TTC549 (cell line): ENCODE measurements around the gene CH25H.
"Not testable (repeated sequence)": the region's sequence is repeated elsewhere in the genome, so short reads cannot be mapped to it uniquely, and the experiment has no call there.

Experiments used
- FAIRE-seq: peaks from 2 replicates; lab custom pipeline; 2012; peaks lifted over from hg19 to GRCh38; lab: Jason Lieb, UNC

CH25H gene

GRCh38 chr10:89197473-89197872 is 9.6 kb downstream of the CH25H start:
- no peak for FAIRE-seq

- FAIRE-seq = not testable (repeated sequence)
Measured at GRCh38 chr10:89191301-89191700, 15.8 kb downstream of the CH25H start.

DNA sequence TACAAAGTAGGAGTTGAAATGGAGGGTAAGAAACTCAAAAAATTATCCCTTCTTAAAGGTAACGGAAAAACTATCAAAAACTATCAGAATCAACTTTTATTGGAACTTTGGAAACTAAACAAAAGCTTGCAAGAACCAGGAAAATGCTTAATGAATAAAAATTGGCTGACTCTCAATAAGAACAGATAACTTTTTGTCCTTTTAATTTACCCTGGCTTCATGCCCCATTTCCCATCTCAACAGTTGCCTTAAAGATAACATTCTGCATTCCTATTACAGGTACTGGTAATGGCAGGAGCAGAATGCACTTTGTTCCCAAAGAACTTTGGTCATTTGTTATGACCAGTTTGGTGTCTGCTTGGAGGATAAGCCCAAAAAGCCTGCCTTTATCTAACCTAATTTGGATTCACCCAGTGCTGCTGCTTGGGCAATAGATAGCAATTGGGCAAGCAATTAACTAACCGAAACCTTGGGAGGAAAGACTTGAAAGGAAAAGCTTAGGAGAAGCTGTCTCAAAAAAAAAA is 17.8 kb downstream of the CH25H start:
- no peak for FAIRE-seq

- no peak for FAIRE-seq
Measured at GRCh38 chr10:89185658-89186057, 21.5 kb downstream of the CH25H start.

DNA sequence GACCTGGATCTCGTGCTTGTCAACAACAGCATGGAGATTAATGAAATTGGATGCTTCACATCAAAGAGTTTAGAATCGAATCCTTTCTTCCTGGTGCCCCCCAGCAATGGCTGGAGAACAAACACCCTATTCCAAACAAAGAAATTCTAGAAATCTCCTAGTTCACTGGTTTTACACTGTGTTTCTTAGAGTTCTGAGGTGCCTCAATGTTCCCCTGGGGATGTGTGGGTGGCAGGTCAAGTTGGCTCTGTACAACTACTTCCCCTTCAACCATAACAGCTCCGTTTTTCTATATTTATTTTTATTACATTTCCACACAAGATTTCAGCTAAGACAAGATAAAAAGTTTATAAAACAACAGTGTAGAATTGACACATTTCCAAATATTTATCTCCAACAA is 22.5 kb downstream of the CH25H start:
- FAIRE-seq = no peak

- no peak for FAIRE-seq
Measured at GRCh38 chr10:89183571-89183970, 23.5 kb downstream of the CH25H start.

DNA sequence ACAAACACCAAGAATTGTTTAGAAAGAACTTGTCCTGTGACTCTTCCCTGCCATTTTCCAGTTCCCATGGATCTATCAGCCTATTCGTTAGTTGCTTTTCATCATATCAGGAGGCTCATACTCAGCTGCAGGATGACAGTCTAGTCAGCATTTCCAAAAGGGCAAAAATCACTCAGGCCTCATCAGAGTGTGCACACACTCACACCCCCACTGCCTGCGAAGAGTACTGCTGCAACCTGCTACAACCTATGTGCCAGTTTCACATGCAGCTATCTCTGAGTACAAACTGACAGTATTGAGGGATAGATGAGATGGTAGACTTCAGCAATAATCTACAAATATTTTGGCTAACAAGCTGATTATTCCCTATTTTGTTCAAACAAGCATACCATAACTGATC is 24.2 kb downstream of the CH25H start:
- FAIRE-seq = no peak

DNA sequence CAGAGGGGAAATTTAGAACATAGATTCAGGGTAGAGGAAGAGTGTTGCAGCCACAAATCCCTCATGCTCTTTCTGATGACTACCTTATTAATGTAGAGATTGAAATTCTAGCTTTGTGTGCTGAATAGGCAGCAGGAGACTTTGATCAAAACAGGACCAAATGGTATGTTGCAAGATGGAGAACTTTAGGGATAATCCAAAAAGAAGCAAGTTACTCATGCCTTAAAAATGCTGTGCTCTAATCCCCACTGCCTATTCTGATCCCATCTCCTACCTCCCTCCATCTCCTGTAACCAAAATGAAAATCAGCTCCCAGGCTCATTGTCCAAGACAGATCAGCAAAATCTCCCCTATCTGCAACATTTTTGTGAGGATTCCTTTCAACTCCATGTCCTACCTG is 31.3 kb downstream of the CH25H start:
- no peak for FAIRE-seq

DNA sequence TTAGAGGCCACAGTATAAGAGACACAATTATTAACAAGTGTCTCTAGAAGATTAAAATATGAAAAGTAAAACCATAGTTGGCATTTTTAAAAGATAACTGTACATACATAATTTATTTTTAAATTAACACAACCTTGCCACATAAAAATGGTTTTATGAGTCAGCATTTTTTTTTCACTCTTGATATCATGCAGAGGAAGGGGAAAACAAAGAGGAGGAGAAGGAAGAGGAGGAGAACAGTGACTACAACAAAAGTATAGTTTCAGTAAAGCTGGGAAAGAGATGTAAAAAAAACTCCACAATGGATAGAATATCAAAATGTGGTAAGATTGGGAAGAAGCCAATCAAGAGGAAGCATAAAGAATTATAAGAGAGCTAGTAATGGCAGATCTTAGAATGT is 34.0 kb downstream of the CH25H start:
- FAIRE-seq = no peak

DNA sequence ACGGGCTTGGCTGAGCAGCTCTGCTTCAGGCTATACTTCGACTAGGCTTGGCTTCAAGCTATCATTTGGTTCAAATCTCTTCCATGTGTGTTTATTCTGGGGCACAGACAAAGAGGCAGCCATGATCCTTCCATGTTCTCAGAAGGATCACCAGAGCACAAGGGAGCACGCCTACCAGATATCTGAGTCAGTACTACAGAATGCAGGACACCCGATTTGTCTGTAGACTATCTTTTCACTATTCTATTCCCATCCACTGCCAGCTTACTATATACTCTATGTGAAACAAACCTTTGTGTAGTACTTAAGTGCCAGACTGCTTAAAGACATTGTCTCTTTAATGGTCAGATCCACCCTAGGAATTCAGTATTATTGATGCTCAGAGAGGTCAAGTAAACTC is 35.1 kb downstream of the CH25H start:
- no peak for FAIRE-seq

DNA sequence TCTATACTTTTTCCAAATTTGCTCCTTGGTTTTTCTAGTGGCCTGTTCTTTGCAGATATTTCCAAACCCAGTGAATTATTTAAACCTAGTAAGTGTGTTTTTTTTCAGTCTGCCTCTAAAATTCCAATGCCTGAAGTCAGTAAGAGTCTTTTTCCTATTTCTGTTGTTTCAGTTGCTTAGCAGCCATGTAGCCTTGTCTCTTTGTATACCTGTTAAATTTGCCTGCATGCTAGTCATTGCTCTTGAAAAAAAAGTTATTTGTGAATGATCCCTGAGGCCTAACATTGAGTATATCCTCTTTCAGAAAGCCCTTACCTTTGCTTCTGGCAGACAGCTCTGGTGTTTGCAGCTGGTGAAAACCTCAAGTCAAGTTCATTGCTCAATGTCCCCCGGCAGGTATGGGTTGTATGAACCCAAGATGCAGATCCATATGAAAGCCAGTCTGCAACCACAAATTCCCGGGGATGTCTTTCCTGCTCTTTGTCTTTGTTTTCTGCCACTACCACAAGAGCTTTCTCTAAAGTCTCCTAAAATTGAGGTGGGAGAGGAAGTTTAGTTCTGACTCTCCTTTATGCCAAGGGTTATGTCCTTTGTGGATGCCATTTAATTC is 35.7 kb downstream of the CH25H start:
- FAIRE-seq = no peak

GRCh38 chr10:89168354-89168900 is 38.7 kb downstream of the CH25H start:
- not testable (repeated sequence) for FAIRE-seq

GRCh38 chr10:89167915-89168314 is 39.2 kb downstream of the CH25H start:
- FAIRE-seq = no peak

DNA sequence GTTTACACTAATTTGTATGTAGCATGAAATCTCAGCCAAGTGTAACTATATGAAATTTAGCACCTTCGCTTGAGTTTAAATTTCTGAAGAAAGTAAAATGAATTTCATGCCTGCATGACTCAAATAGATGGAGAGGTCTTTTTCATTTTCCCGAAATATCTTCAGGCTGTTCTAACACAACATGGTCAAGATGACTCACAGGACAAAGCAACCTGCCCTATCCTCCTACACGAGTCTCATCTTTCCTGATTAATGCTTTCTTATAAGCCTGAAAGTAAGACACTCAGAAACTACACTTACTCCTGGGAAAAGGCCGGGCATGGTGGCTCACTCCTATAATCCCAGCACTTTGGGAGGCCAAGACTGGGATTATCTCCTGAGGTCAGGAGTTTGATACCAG is 41.2 kb downstream of the CH25H start:
- no peak for FAIRE-seq

DNA sequence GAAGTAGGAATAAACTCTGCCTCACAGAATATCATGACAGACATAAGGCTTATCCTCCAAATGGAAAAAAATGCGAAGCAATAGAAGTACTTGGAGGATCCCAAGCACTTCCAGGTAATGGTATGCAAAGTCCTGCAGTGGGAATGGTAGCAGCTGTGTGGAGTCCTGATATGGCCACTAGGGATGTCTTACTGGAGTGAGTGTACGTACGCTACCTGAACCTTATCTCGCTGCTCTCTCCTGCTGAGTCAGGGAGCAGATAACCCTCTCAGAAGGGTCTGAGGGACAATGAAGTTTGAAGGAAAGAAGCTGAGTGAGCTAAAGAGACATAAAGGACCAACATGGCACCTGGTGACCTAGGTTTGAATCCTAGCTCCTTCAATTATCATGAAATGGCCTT is 42.2 kb downstream of the CH25H start:
- no peak for FAIRE-seq

DNA sequence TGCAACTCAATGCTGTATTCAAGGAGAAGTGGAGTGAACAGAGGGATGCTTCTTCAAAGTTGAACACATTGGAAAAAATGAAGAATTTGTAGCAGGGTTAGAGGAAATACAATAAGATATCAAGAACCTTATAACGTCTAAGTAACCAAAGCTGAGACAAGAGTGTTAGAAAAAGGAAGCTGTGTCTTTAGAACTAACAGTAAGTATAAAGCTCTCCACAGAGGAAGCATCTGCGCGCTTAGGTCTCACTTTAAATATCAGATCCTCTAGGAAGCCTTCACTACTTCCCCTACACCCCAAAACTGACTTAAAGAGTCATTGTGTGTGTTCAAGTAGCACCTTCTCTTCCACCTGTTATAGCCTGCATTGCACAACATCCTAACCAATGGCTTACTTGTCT is 43.0 kb downstream of the CH25H start:
- FAIRE-seq = no peak

DNA sequence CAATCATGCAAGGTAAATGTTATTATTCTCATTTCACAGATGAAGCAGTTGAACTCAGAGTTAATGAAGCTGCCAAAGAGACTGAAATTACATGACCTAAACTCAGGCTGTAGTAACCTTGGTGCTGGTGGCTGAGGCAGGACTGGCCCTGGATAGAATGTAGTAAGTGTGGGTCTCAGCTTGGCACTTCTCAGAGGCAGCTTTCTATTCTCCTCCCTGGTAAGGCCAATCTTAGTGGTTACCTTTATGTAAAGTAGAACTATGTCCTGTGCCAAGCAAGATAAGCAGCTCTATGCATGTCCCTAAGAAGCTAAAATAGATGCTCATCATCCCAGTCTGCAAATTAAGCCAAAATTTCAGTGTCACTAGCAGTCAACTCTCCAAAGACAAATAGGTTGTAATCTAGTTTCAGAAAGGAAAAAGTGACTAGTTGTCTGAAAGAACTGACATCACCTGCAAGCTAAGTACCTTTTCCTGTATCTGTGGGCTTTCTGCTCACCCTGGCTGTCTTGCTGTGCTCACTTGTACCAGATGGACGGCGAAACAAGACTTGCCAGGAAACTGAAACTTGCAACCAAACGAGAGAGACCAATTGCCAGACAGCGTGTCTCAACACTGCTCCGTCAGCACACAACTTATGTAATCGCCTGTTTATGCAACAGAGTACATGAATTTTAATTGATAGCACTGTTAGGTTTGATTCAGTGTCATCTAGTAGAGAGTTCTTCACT is 43.7 kb downstream of the CH25H start:
- no peak for FAIRE-seq

DNA sequence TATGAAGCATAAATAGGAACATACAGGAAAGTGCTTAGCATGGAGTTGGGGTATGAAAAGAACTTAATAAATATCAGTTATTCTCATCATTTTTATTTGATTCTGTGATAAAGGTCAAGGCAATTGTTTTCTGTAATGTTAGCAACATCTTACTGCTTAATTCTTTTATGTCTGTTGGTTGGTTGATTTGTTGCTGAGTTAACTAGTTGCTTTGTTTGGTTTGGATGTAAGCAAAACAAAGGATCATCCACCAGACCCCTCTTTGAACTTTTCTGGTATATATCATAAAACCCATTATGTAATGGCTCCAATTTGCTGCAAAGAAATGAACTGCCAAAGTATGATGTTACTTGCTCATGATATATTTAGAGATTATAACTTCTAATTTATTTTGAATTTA is 44.5 kb downstream of the CH25H start:
- no peak for FAIRE-seq

DNA sequence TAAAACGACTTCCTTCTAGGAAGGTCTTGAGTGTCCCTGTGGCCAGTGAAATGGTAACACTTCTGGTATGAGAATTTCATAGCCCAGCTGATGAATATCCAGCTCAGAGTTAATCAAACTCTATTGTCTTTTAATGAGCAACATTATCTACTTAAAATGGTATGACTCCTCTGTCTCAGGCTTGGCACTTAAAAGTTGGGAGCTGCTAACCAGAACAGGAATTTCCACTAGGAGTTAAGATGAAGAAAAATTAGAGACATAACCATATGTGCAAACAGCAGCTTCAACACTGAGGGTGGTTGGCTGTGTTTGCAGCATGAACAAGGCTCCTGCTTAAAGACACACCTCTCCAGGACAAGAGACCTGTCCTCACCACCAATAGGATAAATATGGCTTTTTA is 46.8 kb downstream of the CH25H start:
- no peak for FAIRE-seq

DNA sequence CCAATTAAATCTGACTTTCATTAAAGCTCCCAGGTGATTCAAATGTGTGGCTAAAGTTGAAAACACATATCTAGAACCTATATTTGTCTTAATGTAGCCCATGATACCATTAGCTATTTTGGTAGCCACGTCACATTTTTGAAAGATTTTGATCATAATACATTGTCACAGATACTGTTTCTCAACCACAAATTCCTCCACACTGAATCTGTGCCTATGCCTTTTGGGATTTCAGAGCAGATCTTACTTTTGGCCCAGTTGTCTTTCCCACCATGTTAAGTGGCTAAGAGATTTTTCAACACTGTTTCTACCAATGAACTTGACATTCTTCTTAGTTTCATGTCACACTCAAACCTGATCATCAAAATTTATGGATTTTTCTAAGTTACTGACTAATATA is 47.4 kb downstream of the CH25H start:
- FAIRE-seq = no peak

DNA sequence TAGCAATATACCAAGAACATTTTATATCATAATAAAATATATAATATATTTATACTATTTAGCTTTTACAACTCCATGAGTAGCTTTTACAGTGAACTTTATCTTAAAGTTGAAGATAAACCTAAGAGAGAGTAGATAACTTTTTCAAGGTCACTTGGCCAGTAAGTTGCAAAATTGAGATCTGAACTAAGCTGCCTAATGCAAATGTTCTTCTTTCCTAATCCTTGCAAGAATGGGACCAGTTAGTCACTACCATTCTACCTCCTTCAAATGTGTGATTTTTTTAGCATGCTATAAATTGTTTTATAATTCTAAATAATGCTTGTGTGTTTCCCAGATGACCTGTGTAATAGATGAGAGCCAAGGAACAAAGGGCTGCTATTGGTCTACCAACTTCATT is 47.8 kb downstream of the CH25H start:
- no peak for FAIRE-seq

DNA sequence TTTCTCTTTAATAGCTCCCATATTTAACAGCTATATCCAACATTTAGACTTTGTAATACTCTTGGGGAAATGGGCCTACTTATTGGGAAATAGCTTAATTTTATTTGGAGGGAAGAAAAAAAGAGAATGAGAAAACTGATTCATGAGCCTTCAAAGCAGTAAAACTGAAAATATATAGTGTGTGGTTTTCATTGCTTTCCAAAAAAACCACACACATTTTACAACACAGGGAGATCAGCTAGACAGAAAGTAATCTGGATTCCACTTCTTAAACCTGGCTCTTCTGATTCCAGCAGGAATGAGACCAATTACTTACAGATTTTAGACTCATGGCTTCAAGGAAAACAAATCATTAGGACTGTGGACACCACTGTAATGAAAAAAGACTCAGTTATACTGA is 48.7 kb downstream of the CH25H start:
- FAIRE-seq = no peak

- FAIRE-seq = no peak
Measured at GRCh38 chr10:89156161-89156835, 50.8 kb downstream of the CH25H start.
